Ovary (tissue), 3 donors: Measurements from ENCODE around the gene ZNF778.

ENCODE experiments used
- CTCF ChIP-seq, 3 donors: fragments of 450-650 bp in 2 of 3; fragments of 200-600 bp in 1 of 3; IDR thresholded peaks; one replicate each; pipeline versions ENCODE4 v1.5.1 to v1.8.0; 2016 to 2022; ENCODE audit warnings: antibody characterized with exemption in 3 of 3, mild to moderate bottlenecking in 1 of 3
- POLR2A ChIP-seq: fragments of 450-650 bp; IDR thresholded peaks from one replicate; pipeline ENCODE4 v1.6.1; 2017; ENCODE audit warnings: antibody characterized with exemption, mild to moderate bottlenecking, moderate library complexity
- donor health status: DM: no; HTN: no; CAD: no.

GRCh38 chr16:89210904-89211515 is 6.5 kb upstream of the ZNF778 start:
- no peak for TF ChIP-seq CTCF (IDR thresholded peaks at IDR 0.05)
- TF ChIP-seq POLR2A, result no peak
